ACC112 (cell line): Measurements from ENCODE around the gene WWOX.

Experiments
- H2AFZ ChIP-seq: fragments of 200-600 bp; sonication (generic); one replicate; pipeline ENCODE4 v1.6.0; 2017; ENCODE audit warnings: antibody characterized with exemption, low read length; ENCODE audit not compliant: unreplicated experiment
- H3K27ac ChIP-seq: fragments of 200-600 bp; sonication (generic); 2 replicates; pipeline ENCODE4 v1.5.1; 2014; ENCODE audit warnings: low read depth, mild to moderate bottlenecking, antibody characterized with exemption, low read length, moderate library complexity
- H3K27me3 ChIP-seq: fragments of 200-600 bp; sonication (generic); 2 replicates; pipeline ENCODE4 v1.6.1; 2014; ENCODE audit warnings: mild to moderate bottlenecking, antibody characterized with exemption, low read length, moderate library complexity, mixed read lengths; ENCODE audit not compliant: insufficient read depth
- H3K36me3 ChIP-seq: fragments of 200-600 bp; sonication (generic); 2 replicates; pipeline ENCODE4 v1.6.1; 2016; ENCODE audit warnings: mild to moderate bottlenecking, antibody characterized with exemption, low read length, moderate library complexity, mixed read lengths; ENCODE audit not compliant: insufficient read depth
- H3K4me1 ChIP-seq: fragments of 200-600 bp; sonication (generic); one replicate; pipeline ENCODE4 v1.6.1; 2016; ENCODE audit warnings: low read length, mixed read lengths; ENCODE audit not compliant: insufficient read depth, unreplicated experiment, control insufficient read depth
- H3K4me3 ChIP-seq: fragments of 200-600 bp; sonication (generic); 2 replicates; pipeline ENCODE4 v1.5.1; 2014; ENCODE audit warnings: mild to moderate bottlenecking, low read depth, low read length
- H3K79me2 ChIP-seq: fragments of 200-600 bp; sonication (generic); one replicate; pipeline ENCODE4 v1.6.0; 2016; ENCODE audit warnings: low read length; ENCODE audit not compliant: control insufficient read depth, unreplicated experiment, insufficient read depth

WWOX gene

DNA sequence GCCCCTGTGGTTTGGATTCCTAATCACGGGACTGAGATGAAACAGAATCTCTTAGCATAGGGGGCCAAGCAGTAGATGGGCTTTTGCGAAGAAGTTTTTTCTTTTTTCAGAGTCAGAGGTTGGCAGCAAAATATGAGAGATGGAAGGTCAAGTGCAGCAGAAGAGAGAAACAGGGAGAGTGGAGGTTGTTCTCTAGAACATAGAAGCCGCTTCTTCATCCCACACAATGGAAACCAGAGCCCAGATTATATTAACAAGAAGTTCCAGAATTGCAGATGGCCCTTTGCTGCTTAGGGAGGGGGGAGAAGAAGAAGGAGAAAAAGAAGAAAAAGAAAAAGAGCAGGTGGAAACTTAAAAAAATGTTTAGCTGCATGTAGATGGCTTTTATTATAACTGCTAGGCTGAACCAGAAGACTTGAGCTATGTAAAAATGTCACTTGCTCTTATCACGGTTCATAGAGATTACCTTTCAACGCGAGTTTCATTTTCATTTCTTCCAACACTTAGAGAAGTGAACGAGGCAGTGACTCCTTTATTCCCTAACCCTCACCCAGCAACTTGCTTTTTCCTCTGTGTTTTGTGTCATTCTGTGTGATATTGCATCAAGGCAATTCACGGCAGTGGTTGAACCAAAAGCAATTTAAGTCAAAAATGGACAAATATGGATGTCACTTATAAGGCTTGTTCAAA is 737.5 kb downstream of the WWOX start:
- H3K27ac ChIP-seq, result no peak overlapping the region
- no peak overlapping the region for H2AFZ ChIP-seq
- H3K4me1 ChIP-seq, result no peaks in the 10 kb centered on the region
- H3K27me3 ChIP-seq, result no peaks in the 10 kb centered on the region
- H3K36me3 ChIP-seq, result no peaks in the 10 kb centered on the region
- H3K79me2 ChIP-seq, result no peaks in the 10 kb centered on the region
- no peak overlapping the region for H3K4me3 ChIP-seq

DNA sequence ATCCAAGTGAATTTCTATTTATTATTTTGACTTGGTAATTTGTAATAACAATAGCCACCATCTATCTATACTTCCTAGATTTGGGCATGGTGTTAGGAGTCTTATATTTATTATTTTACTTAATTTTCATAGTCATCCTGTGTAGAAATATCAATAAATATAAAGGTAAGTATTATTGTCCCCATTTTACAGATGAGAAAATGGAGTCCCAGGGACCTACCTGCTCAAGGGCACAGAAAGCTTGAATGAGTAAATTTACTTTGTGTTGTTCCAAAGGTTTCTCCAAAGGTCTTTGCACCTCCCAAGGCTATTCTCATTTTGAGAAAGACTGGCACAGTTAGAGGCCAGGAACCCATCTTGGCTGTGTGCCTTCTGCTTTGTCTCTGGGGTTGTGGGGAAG is 738.3 kb downstream of the WWOX start:
- no peaks in the 10 kb centered on the region for H3K36me3 ChIP-seq
- no peaks in the 10 kb centered on the region for H3K79me2 ChIP-seq
- no peaks in the 10 kb centered on the region for H3K4me1 ChIP-seq
- H2AFZ ChIP-seq, result no peak overlapping the region
- H3K27me3 ChIP-seq, result no peaks in the 10 kb centered on the region
- no peak overlapping the region for H3K27ac ChIP-seq
- H3K4me3 ChIP-seq, result no peak overlapping the region

DNA sequence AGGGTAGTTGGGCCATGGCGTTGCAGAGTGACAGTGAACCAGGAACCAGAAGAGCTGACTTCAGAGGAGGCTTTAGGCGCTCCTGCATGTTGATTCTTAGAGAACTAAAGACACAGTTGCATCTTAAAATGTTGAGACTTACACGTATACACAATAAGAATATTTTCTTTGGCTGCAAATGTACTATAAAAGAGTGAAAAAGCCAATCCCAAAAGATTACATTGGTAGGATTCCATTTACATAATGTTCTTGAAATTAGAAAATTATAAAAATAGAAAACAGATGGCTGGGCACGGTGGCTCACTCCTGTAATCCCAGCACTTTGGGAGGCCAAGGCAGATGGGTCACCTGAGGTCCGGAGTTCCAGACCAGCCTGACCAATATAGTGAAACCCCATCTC is 738.8 kb downstream of the WWOX start:
- Histone ChIP-seq H3K4me3 (no peak overlapping the region), H3K4me1 (no peaks in the 10 kb centered on the region), H2AFZ (no peak overlapping the region), H3K27ac (no peak overlapping the region), H3K36me3 (no peaks in the 10 kb centered on the region), H3K27me3 (no peaks in the 10 kb centered on the region), H3K79me2 (no peaks in the 10 kb centered on the region)

GRCh38 chr16:78842950-78843349 is 743.5 kb downstream of the WWOX start:
- Histone ChIP-seq H3K27ac (no peak overlapping the region), H2AFZ (no peak overlapping the region), H3K4me1 (no peaks in the 10 kb centered on the region), H3K4me3 (no peak overlapping the region), H3K79me2 (no peaks in the 10 kb centered on the region), H3K36me3 (no peaks in the 10 kb centered on the region), H3K27me3 (no peaks in the 10 kb centered on the region)

GRCh38 chr16:78843978-78844377 is 744.5 kb downstream of the WWOX start:
- no peak overlapping the region for H2AFZ ChIP-seq
- H3K27ac ChIP-seq, result no peak overlapping the region
- no peaks in the 10 kb centered on the region for H3K36me3 ChIP-seq
- H3K27me3 ChIP-seq, result no peaks in the 10 kb centered on the region
- H3K79me2 ChIP-seq, result no peaks in the 10 kb centered on the region
- no peak overlapping the region for H3K4me3 ChIP-seq
- H3K4me1 ChIP-seq, result no peaks in the 10 kb centered on the region

GRCh38 chr16:78844682-78845081 is 745.2 kb downstream of the WWOX start:
- H3K4me1 ChIP-seq, result no peaks in the 10 kb centered on the region
- H3K4me3 ChIP-seq, result no peak overlapping the region
- no peaks in the 10 kb centered on the region for H3K79me2 ChIP-seq
- no peak overlapping the region for H3K27ac ChIP-seq
- no peaks in the 10 kb centered on the region for H3K36me3 ChIP-seq
- no peak overlapping the region for H2AFZ ChIP-seq
- H3K27me3 ChIP-seq, result no peaks in the 10 kb centered on the region

- Histone ChIP-seq H2AFZ (no peak overlapping the region), H3K36me3 (no peaks in the 10 kb centered on the region), H3K4me3 (no peak overlapping the region)
Measured at GRCh38 chr16:78851266-78851665, 751.8 kb downstream of the WWOX start.

DNA sequence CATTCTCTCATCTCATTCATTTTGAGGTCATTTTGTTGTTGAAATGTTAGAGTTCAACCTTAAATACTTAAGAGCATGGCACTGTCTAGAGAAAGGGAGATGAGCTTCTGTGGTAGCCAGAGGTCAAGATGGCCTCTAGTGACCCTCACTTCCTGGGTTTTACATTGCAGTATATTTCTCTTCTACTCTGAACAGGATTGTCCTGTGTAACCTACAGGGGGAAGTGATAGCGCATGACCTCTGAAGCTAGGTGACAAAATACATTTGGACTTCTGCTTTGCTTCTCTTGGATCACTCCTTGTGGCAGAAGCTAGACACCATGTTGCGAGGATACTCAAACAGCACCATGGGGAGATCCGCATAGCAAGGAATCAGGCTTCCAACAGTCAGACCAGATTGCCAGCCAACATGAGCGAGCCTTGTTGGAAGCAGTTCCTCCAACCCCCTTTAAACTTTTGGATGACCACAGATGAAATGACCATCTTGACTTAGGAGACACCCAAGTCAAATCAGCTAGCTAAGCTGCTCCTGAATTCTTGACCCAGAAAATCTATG is 752.7 kb downstream of the WWOX start:
- no peak overlapping the region for H3K4me3 ChIP-seq
- H3K27me3 ChIP-seq, result no peaks in the 10 kb centered on the region
- no peak overlapping the region for H2AFZ ChIP-seq
- H3K27ac ChIP-seq, result no peak overlapping the region
- no peaks in the 10 kb centered on the region for H3K36me3 ChIP-seq
- no peaks in the 10 kb centered on the region for H3K79me2 ChIP-seq
- no peaks in the 10 kb centered on the region for H3K4me1 ChIP-seq

More at GRCh38 chr16:78851266-78851665, 751.8 kb downstream of the WWOX start:
- Histone ChIP-seq H3K27me3 (no peaks in the 10 kb centered on the region), H3K27ac (no peak overlapping the region), H3K79me2 (no peaks in the 10 kb centered on the region), H3K4me1 (no peaks in the 10 kb centered on the region)

- no peaks in the 10 kb centered on the region for H3K36me3 ChIP-seq
- H3K4me3 ChIP-seq, result no peak overlapping the region
- no peaks in the 10 kb centered on the region for H3K27me3 ChIP-seq
- no peak overlapping the region for H2AFZ ChIP-seq
- no peaks in the 10 kb centered on the region for H3K79me2 ChIP-seq
- H3K4me1 ChIP-seq, result no peaks in the 10 kb centered on the region
- H3K27ac ChIP-seq, result no peak overlapping the region
Measured at GRCh38 chr16:78862022-78862421, 762.6 kb downstream of the WWOX start.

GRCh38 chr16:78866521-78866920 is 767.1 kb downstream of the WWOX start:
- Histone ChIP-seq H3K27me3 (no peaks in the 10 kb centered on the region), H3K4me3 (no peak overlapping the region), H3K79me2 (no peaks in the 10 kb centered on the region), H2AFZ (no peak overlapping the region), H3K4me1 (no peaks in the 10 kb centered on the region), H3K36me3 (no peaks in the 10 kb centered on the region), H3K27ac (no peak overlapping the region)

GRCh38 chr16:78869492-78869891 is 770.0 kb downstream of the WWOX start:
- no peak overlapping the region for H3K4me3 ChIP-seq
- H2AFZ ChIP-seq, result no peak overlapping the region
- no peak overlapping the region for H3K27ac ChIP-seq
- no peaks in the 10 kb centered on the region for H3K4me1 ChIP-seq
- H3K79me2 ChIP-seq, result no peaks in the 10 kb centered on the region
- no peaks in the 10 kb centered on the region for H3K36me3 ChIP-seq
- H3K27me3 ChIP-seq, result no peaks in the 10 kb centered on the region
